HL-60 (cell line): ENCODE measurements around the gene CADM1.

Source experiments
- DNase-seq, 2 experiments: peaks; one replicate each; pipeline ENCODE4 v3.0.0-alpha.2; 2010 to 2020; ENCODE audit warnings: low read depth in 1 of 2, low spot score in 1 of 2
- H3K27ac ChIP-seq: fragments of 250-450 bp; sonication (Bioruptor Pico); replicated peaks from 2 replicates; pipeline ENCODE4 v1.5.1; 2020; ENCODE audit warnings: mild to moderate bottlenecking, moderate library complexity
- H3K27me3 ChIP-seq: fragments of 250-450 bp; sonication (Bioruptor Pico); 2 replicates; pipeline ENCODE4 v1.5.1; 2021; ENCODE audit warnings: mild to moderate bottlenecking, moderate library complexity; ENCODE audit not compliant: insufficient read depth, poor library complexity, severe bottlenecking
- H3K4me3 ChIP-seq: replicated peaks from 2 replicates; pipeline ENCODE4 v1.5.1; 2011; ENCODE audit warnings: mild to moderate bottlenecking, control low read depth, low read length; ENCODE audit not compliant: insufficient read depth
- CTCF ChIP-seq: IDR thresholded peaks from one replicate; pipeline ENCODE4 v1.5.1; 2011; ENCODE audit warnings: low read length, control low read depth, inconsistent platforms; ENCODE audit not compliant: insufficient read depth
- GABPA ChIP-seq: IDR thresholded peaks from 2 replicates; pipeline ENCODE4 v1.6.1; 2012; ENCODE audit warnings: low read depth
- POLR2AphosphoS5 ChIP-seq: IDR thresholded peaks from 2 replicates; pipeline ENCODE4 v1.6.1; 2012; ENCODE audit warnings: low read depth
- REST ChIP-seq: IDR thresholded peaks from 2 replicates; pipeline ENCODE4 v1.6.1; 2012; ENCODE audit warnings: low read depth; ENCODE audit not compliant: insufficient replicate concordance
- SPI1 ChIP-seq: IDR thresholded peaks from 2 replicates; pipeline ENCODE4 v1.6.1; 2012; ENCODE audit warnings: low read depth, mild to moderate bottlenecking, borderline replicate concordance

The CADM1 gene

GRCh38 chr11:115303929-115304531 lies 200.2 kb downstream of the CADM1 start:
- TF ChIP-seq REST (no peak), CTCF (no peak), POLR2AphosphoS5 (no peak), GABPA (no peak), SPI1 (no peak)
- no peak for DNase-seq

GRCh38 chr11:115302946-115303703 lies 201.1 kb downstream of the CADM1 start:
- Histone ChIP-seq H3K27me3 (peaks cover 6% of the 10 kb centered on the region), H3K4me3 (no peak overlapping the region), H3K27ac (no peak overlapping the region)
- no peak for DNase-seq
- no peak for TF ChIP-seq GABPA
- no peak for TF ChIP-seq CTCF
- TF ChIP-seq REST = no peak
- TF ChIP-seq POLR2AphosphoS5 = no peak
- no peak for TF ChIP-seq SPI1

More at GRCh38 chr11:115303929-115304531, 200.2 kb downstream of the CADM1 start:
- no peak overlapping the region for H3K4me3 ChIP-seq
- H3K27me3 ChIP-seq = peaks cover 6% of the 10 kb centered on the region
- no peak overlapping the region for H3K27ac ChIP-seq

GRCh38 chr11:115300660-115301428 lies 203.4 kb downstream of the CADM1 start:
- peaks cover 6% of the 10 kb centered on the region for H3K27me3 ChIP-seq
- H3K27ac ChIP-seq = no peak overlapping the region
- DNase-seq = no peak
- H3K4me3 ChIP-seq = no peak overlapping the region
- no peak for TF ChIP-seq GABPA
- TF ChIP-seq SPI1 = no peak
- TF ChIP-seq POLR2AphosphoS5 = no peak
- TF ChIP-seq REST = no peak
- TF ChIP-seq CTCF = no peak
